Neural cell (in vitro differentiated cells): ENCODE measurements around the gene BTAF1. TPM values are rescaled to one million over a fixed set of nuclear protein-coding genes. Genes with fewer than 3 reads are reported as not detected.

Experiments used
- H2AFZ ChIP-seq: fragments of 200-600, 300-800 bp; sonication (generic), shearing (Covaris generic); 2 replicates; pipeline ENCODE4 v1.6.0; 2014; ENCODE audit warnings: low read depth, mild to moderate bottlenecking, antibody characterized with exemption, low read length, moderate library complexity
- H3F3A ChIP-seq: fragments of 200-600 bp; shearing (Covaris generic); 2 replicates; pipeline ENCODE4 v1.6.1; 2016; ENCODE audit warnings: mild to moderate bottlenecking, moderate library complexity, mixed read lengths, antibody characterized with exemption, low read length; ENCODE audit not compliant: insufficient read depth, poor library complexity, severe bottlenecking
- H3K27ac ChIP-seq: fragments of 200-600, 300-800 bp; sonication (generic), shearing (Covaris generic); 2 replicates; pipeline ENCODE4 v1.5.1; 2014; ENCODE audit warnings: mild to moderate bottlenecking, low read length, moderate library complexity
- H3K27me3 ChIP-seq: fragments of 300-800, 200-600 bp; sonication (generic), shearing (Covaris generic); 2 replicates; pipeline ENCODE4 v1.6.0; 2014; ENCODE audit warnings: mild to moderate bottlenecking, low read depth, low read length, moderate library complexity; ENCODE audit not compliant: insufficient read depth
- H3K36me3 ChIP-seq: fragments of 300-800, 200-600 bp; sonication (generic), shearing (Covaris generic); 2 replicates; pipeline ENCODE4 v1.5.1; 2014; ENCODE audit warnings: mild to moderate bottlenecking, antibody characterized with exemption, low read length, moderate library complexity; ENCODE audit not compliant: insufficient read depth
- H3K4me2 ChIP-seq: fragments of 300-800, 200-600 bp; sonication (generic), shearing (Covaris generic); 2 replicates; pipeline ENCODE4 v1.6.0; 2014; ENCODE audit warnings: mild to moderate bottlenecking, low read length
- H3K4me3 ChIP-seq: fragments of 300-800, 200-600 bp; sonication (generic), shearing (Covaris generic); 2 replicates; pipeline ENCODE4 v1.5.1; 2014; ENCODE audit warnings: mild to moderate bottlenecking, low read length, moderate library complexity
- H3K79me2 ChIP-seq: fragments of 200-600 bp; shearing (Covaris generic); replicated peaks from 2 replicates; pipeline ENCODE4 v1.6.0; 2014; ENCODE audit warnings: mild to moderate bottlenecking, low read length, moderate library complexity; ENCODE audit not compliant: insufficient read depth
- H3K9ac ChIP-seq: fragments of 300-800, 200-600 bp; sonication (generic), shearing (Covaris generic); 2 replicates; pipeline ENCODE4 v1.6.1; 2016; ENCODE audit warnings: mild to moderate bottlenecking, low read length, mixed read lengths
- H3K9me2 ChIP-seq: fragments of 200-600 bp; shearing (Covaris generic); 2 replicates; pipeline ENCODE4 v1.6.1; 2016; ENCODE audit warnings: mild to moderate bottlenecking, low read length, mixed read lengths; ENCODE audit not compliant: insufficient read depth
- H3K9me3 ChIP-seq: fragments of 200-600, 300-800 bp; sonication (generic), shearing (Covaris generic); 2 replicates; pipeline ENCODE4 v1.6.1; 2016; ENCODE audit warnings: mild to moderate bottlenecking, mixed run types, low read length, moderate library complexity, mixed read lengths
- H4K20me1 ChIP-seq: fragments of 200-600 bp; shearing (Covaris generic); 2 replicates; pipeline ENCODE4 v1.6.1; 2016; ENCODE audit warnings: mild to moderate bottlenecking, mixed run types; ENCODE audit not compliant: insufficient read depth
- CTCF ChIP-seq: fragments of 450-650 bp; IDR thresholded peaks from 2 replicates; pipeline ENCODE4 v1.5.1; 2014; ENCODE audit warnings: antibody characterized with exemption, mild to moderate bottlenecking, moderate library complexity; ENCODE audit not compliant: poor library complexity, severe bottlenecking
- EP300 ChIP-seq: fragments of 450-650 bp; conservative IDR thresholded peaks from 2 replicates; pipeline ENCODE4 v1.6.1; 2014; ENCODE audit warnings: antibody characterized with exemption, mild to moderate bottlenecking, moderate library complexity; ENCODE audit not compliant: poor library complexity, severe bottlenecking
- EZH2 ChIP-seq: fragments of 200-600, 300-800 bp; shearing (Covaris generic), sonication (generic); IDR thresholded peaks from 2 replicates; pipeline ENCODE4 v1.6.1; 2014; ENCODE audit warnings: antibody characterized with exemption, low read length, borderline replicate concordance, mild to moderate bottlenecking; ENCODE audit not compliant: insufficient read depth, poor library complexity, severe bottlenecking
- MXI1 ChIP-seq: fragments of 450-650 bp; conservative IDR thresholded peaks from 2 replicates; pipeline ENCODE4 v1.6.1; 2014; ENCODE audit warnings: antibody characterized with exemption, mild to moderate bottlenecking; ENCODE audit not compliant: poor library complexity, severe bottlenecking
- POLR2AphosphoS5 ChIP-seq: IDR thresholded peaks from 2 replicates; pipeline ENCODE4 v1.6.1; 2012
- RAD21 ChIP-seq: fragments of 450-650 bp; conservative IDR thresholded peaks from 2 replicates; pipeline ENCODE4 v1.6.1; 2014; ENCODE audit warnings: antibody characterized with exemption, mild to moderate bottlenecking, moderate library complexity
- REST ChIP-seq: IDR thresholded peaks from 2 replicates; pipeline ENCODE4 v1.6.1; 2012; ENCODE audit warnings: borderline replicate concordance
- SMC3 ChIP-seq: fragments of 450-650 bp; conservative IDR thresholded peaks from 2 replicates; pipeline ENCODE4 v1.6.1; 2014; ENCODE audit warnings: antibody characterized with exemption, mild to moderate bottlenecking, moderate library complexity; ENCODE audit not compliant: poor library complexity
- TAF1 ChIP-seq: IDR thresholded peaks from 2 replicates; pipeline ENCODE4 v1.6.1; 2012; ENCODE audit warnings: low read depth
- polyA plus RNA-seq: library from polyadenylated mRNA; depleted of rRNA; stranded (reverse); fragments of >200 nt; gene quantifications from 2 replicates; pipeline ENCODE4 v1.2.3, GENCODE V29; 2014

The BTAF1 gene
- polyA plus RNA-seq, 1 donor from 2014 or later = 69.4 TPM

- no peaks in the 10 kb centered on the region for H3K9me2 ChIP-seq
- H3K4me2 ChIP-seq = no peak overlapping the region
- no peak overlapping the region for H3K4me3 ChIP-seq
- H3K27me3 ChIP-seq = no peaks in the 10 kb centered on the region
- H2AFZ ChIP-seq = no peak overlapping the region
- H3K27ac ChIP-seq = no peak overlapping the region
- no peaks in the 10 kb centered on the region for H3F3A ChIP-seq
- H4K20me1 ChIP-seq = no peaks in the 10 kb centered on the region
- no peak for TF ChIP-seq TAF1
- TF ChIP-seq SMC3 = no peak
- no peak for TF ChIP-seq MXI1
- no peak for TF ChIP-seq CTCF
- no peak for TF ChIP-seq POLR2AphosphoS5
- no peak for TF ChIP-seq REST
- no peak for TF ChIP-seq EP300
- no peaks in the 10 kb centered on the region for H3K9me3 ChIP-seq
- H3K9ac ChIP-seq = no peak overlapping the region
- no peaks in the 10 kb centered on the region for H3K79me2 ChIP-seq
- peaks cover 5% of the 10 kb centered on the region for H3K36me3 ChIP-seq
Measured at GRCh38 chr10:91955114-91955513, 31.5 kb downstream of the BTAF1 start.

DNA sequence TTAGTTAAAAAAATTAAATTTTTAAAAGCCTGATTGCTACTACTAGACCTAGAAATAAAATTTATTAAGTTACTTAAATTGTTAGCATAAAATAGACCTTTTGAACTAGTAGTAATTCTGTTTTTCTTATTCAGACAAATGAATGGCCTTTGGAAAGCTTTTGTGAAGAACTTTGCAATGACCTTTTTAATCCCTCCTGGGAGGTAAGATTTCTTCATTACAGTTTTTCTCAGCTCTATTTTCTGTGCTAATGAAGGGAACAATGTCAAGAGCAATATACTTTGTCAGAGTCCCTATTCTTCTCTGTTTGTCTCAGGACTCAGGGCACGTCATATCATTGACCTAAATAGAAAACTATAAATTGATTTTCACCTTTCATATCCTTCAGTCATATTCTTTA lies 33.5 kb downstream of the BTAF1 start:
- H3F3A ChIP-seq = no peaks in the 10 kb centered on the region
- no peak for TF ChIP-seq REST
- no peak for TF ChIP-seq EZH2
- no peak for TF ChIP-seq SMC3
- no peak for TF ChIP-seq CTCF
- TF ChIP-seq RAD21 = no peak
- H3K79me2 ChIP-seq = no peaks in the 10 kb centered on the region
- no peak overlapping the region for H3K9ac ChIP-seq
- no peak overlapping the region for H3K27ac ChIP-seq
- no peaks in the 10 kb centered on the region for H3K27me3 ChIP-seq
- no peaks in the 10 kb centered on the region for H3K9me2 ChIP-seq
- H3K9me3 ChIP-seq = no peaks in the 10 kb centered on the region
- H4K20me1 ChIP-seq = no peaks in the 10 kb centered on the region
- peaks cover 5% of the 10 kb centered on the region for H3K36me3 ChIP-seq
- no peak overlapping the region for H2AFZ ChIP-seq
- no peak overlapping the region for H3K4me3 ChIP-seq
- H3K4me2 ChIP-seq = no peak overlapping the region
